HG03565 (cell line): Measurements from ENCODE around the gene HTR5A.

Source experiments
- ATAC-seq: cut with Tn5 transposase; IDR thresholded peaks from one replicate; pipeline ENCODE4 v1.9.1; 2021; ENCODE audit warnings: mild to moderate bottlenecking, moderate library complexity; ENCODE audit not compliant: unreplicated experiment

HTR5A gene

DNA sequence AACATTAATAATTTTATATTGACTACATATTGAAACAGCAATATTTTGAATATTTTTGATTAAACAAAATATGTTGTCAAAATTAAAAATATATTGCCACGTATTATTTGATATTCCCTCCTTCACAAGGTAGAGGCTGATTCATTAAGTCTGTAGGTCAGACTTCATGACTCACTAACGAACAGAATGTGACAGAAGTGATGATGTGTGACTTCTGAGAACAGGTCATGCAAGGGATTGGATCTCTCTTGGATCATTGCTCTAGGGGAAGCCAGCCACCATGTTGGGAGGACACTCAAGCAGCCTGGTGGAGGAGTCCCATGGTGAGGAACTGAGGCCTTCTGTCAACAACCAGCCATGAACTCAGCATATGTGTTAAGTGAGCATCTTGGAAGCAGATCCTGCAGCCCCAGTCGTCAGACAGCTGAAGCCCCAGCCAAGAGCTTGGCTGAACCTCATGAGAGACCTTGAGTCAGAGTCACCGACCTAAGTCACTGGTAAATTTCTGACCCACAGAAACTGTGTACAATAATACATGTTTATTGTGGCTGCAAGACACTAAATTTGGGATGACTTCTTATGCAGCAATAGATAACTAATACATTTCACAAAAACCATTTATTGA, 66.6 kb downstream of the HTR5A start:
- no peak for ATAC-seq
